DND-41 (cell line): Measurements from ENCODE around the gene OR1F1.
"Not testable (repeated sequence)": the region's sequence is repeated elsewhere in the genome, so short reads cannot be mapped to it uniquely, and the experiment has no call there.

Experiments
- ATAC-seq: fragments of 200-7000 bp; cut with Tn5 transposase; 3 replicates; pipeline ENCODE4 v1.9.1; 2021; ENCODE audit warnings: low read depth; ENCODE audit not compliant: insufficient read depth
- DNase-seq: peaks from one replicate; pipeline ENCODE4 v3.0.0-alpha.2; 2020
- H2AFZ ChIP-seq: 2 replicates; pipeline ENCODE4 v1.6.0; 2012; ENCODE audit warnings: low read depth, low read length
- H3K27ac ChIP-seq: 2 replicates; pipeline ENCODE4 v1.5.1; 2012; ENCODE audit warnings: low read length, inconsistent platforms
- H3K27me3 ChIP-seq: fragments of 200-600 bp; sonication (generic); 2 replicates; pipeline ENCODE4 v1.6.0; 2012; ENCODE audit warnings: low read length, mild to moderate bottlenecking, inconsistent platforms; ENCODE audit not compliant: insufficient read depth, poor library complexity
- H3K36me3 ChIP-seq: 2 replicates; pipeline ENCODE4 v1.5.1; 2012; ENCODE audit warnings: low read length, inconsistent platforms; ENCODE audit not compliant: insufficient read depth
- H3K4me1 ChIP-seq: 2 replicates; pipeline ENCODE4 v1.5.1; 2012; ENCODE audit warnings: mild to moderate bottlenecking, low read length; ENCODE audit not compliant: insufficient read depth
- H3K4me2 ChIP-seq: 2 replicates; pipeline ENCODE4 v1.6.0; 2012; ENCODE audit warnings: mild to moderate bottlenecking, moderate library complexity, low read length, inconsistent platforms; ENCODE audit not compliant: insufficient read depth
- H3K4me3 ChIP-seq, 2 experiments: fragments of 200-600 bp in 1 of 2; shearing (Covaris generic) in 1 of 2; 2 replicates each; pipeline ENCODE4 v1.5.1; 2012 to 2016; ENCODE audit warnings: inconsistent platforms in 2 of 2, low read length in 2 of 2, mild to moderate bottlenecking in 2 of 2, low read depth in 1 of 2, moderate library complexity in 1 of 2
- H3K79me2 ChIP-seq: 2 replicates; pipeline ENCODE4 v1.6.0; 2012; ENCODE audit warnings: low read length, inconsistent platforms; ENCODE audit not compliant: insufficient read depth
- H3K9ac ChIP-seq: 2 replicates; pipeline ENCODE4 v1.6.0; 2012; ENCODE audit warnings: low read depth, mild to moderate bottlenecking, inconsistent platforms, low read length, moderate library complexity
- H3K9me3 ChIP-seq: 2 replicates; pipeline ENCODE4 v1.5.1; 2012; ENCODE audit warnings: low read length, moderate library complexity, mild to moderate bottlenecking, inconsistent platforms; ENCODE audit not compliant: insufficient read depth, severe bottlenecking
- H4K20me1 ChIP-seq: 2 replicates; pipeline ENCODE4 v1.6.0; 2012; ENCODE audit warnings: low read length; ENCODE audit not compliant: insufficient read depth
- EZH2 ChIP-seq: IDR thresholded peaks from 3 replicates; pipeline ENCODE4 v1.6.1; 2012; ENCODE audit warnings: borderline replicate concordance, low read depth, mild to moderate bottlenecking, moderate library complexity, low read length, inconsistent platforms; ENCODE audit not compliant: severe bottlenecking
- TF ChIP-seq, protein P1 (sequence below): IDR thresholded peaks from 2 replicates; pipeline ENCODE4 v1.5.1; 2012; ENCODE audit warnings: borderline replicate concordance, low read length, moderate library complexity, mild to moderate bottlenecking; ENCODE audit not compliant: poor library complexity, severe bottlenecking; ENCODE audit errors: extremely low read depth

The OR1F1 gene

DNA sequence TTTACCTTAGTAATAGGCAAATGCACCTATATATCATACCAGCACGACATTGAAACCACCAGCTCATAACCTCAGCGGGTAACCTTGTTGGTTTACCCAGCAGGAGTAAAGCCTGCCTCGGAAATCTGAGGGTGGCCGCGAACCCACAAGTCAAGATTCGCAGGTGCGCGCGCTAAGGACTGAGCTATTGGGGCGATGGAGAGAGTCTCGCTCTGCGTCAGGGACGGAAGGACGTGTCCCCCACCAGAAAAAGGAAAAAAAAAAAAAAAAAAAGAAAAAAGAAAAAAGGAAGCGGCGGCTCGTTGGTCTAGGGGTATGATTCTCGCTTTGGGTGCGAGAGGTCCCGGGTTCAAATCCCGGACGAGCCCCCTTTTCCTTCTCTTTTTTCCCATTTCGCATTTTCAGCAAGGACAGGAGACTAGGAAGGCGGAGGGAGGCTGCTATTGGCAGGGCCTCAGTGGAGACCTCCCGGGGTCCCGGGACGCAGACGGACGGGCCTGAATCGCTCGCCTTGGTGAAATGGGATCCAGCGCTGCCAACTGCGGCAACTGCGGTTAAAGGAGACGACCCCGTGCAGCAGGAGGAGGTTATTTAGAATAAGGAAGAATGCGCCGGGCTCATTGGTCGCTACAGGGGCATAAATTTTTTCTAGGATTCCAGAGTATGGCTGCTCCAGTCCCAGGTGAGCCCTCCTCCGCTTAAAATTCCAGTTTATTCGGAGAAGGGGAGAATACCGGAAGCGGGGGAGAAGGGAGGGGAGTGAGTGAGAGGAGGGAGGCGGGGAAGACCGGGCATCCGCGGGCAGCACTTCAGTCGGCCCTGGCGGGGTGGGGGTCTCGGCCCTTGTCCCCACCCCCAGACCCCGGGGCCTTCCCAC, at the start of gene OR1F1:
Gene OR1F1 (plus strand): TSS at position 407 of the 877 bp plus-strand sequence.
- no peaks in the 10 kb centered on the region for H3K27me3 ChIP-seq

DNA sequence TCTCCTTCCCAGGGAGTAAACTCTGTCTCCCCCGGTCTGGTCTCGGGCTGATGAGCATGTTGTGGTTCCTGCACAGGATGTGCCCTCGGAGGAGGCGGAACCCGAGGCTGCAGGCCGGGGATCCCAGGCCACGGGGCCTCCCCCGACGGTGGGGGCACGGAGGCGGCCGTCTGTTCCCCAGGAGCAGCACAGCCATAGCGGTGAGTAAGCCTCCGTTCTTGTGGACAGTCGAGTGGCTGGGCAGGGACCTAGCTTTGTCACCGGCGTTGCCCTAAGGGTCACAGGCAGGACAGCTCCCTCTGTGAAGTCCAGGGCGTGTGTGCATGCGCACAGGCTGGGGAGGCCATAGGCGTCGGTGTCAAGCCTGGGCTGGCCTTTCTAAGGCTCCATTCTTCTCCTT, 49.7 kb upstream of the OR1F1 start:
- DNase-seq (no peak), ATAC-seq (no peak)
- H3K36me3 ChIP-seq: peaks cover 58% of the 10 kb centered on the region

More for the DNA sequence above, at the start of gene OR1F1:
- no peaks in the 10 kb centered on the region for H3K79me2 ChIP-seq
- H3K9ac ChIP-seq: no peak within 1 kb of the TSS
- H3K4me3 ChIP-seq: no peak within 1 kb of the TSS
- no peak within 1 kb of the TSS for H3K4me2 ChIP-seq
- no peaks in the 10 kb centered on the region for H4K20me1 ChIP-seq
- DNase-seq (no peak), ATAC-seq (no peak)
- TF ChIP-seq, protein P1, sequence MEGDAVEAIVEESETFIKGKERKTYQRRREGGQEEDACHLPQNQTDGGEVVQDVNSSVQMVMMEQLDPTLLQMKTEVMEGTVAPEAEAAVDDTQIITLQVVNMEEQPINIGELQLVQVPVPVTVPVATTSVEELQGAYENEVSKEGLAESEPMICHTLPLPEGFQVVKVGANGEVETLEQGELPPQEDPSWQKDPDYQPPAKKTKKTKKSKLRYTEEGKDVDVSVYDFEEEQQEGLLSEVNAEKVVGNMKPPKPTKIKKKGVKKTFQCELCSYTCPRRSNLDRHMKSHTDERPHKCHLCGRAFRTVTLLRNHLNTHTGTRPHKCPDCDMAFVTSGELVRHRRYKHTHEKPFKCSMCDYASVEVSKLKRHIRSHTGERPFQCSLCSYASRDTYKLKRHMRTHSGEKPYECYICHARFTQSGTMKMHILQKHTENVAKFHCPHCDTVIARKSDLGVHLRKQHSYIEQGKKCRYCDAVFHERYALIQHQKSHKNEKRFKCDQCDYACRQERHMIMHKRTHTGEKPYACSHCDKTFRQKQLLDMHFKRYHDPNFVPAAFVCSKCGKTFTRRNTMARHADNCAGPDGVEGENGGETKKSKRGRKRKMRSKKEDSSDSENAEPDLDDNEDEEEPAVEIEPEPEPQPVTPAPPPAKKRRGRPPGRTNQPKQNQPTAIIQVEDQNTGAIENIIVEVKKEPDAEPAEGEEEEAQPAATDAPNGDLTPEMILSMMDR: no peak
- TF ChIP-seq EZH2: no peak
- H3K4me1 ChIP-seq: no peaks in the 10 kb centered on the region
- H3K36me3 ChIP-seq: no peaks in the 10 kb centered on the region
- no peak within 1 kb of the TSS for H2AFZ ChIP-seq
- no peak within 1 kb of the TSS for H3K27ac ChIP-seq
- peaks cover 5% of the 10 kb centered on the region for H3K9me3 ChIP-seq

DNA sequence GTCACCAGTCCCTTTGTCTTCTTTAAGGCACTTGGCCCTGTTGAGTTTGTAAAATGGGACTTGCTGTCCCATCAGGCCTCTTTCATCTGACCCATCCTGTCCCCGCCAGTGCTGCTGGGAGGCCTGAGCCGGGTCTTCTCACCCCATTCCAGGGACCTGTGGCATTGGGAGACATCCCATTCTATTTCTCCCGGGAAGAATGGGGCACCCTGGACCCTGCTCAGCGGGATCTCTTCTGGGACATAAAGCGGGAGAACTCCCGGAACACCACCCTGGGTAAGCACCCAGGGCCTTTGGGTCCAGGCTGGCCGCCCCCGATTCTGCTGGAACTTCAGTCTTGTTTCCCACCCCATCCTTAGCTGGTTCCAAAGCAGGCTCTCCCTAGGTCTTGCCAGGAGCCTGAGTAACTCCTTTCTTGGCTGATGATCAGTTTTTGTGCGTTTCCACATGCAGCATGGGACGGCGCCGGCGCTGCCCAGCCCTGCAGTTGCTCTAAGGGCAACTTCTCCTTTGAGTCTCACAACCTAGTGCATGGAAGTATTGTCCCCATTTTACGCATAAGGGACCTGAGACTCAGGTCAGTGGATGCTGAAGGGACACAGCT, 49.1 kb upstream of the OR1F1 start:
- H3K4me2 ChIP-seq: no peak overlapping the region
- no peak overlapping the region for H3K9ac ChIP-seq
- H3K36me3 ChIP-seq: peaks cover 58% of the 10 kb centered on the region

More for the DNA sequence above, 49.7 kb upstream of the OR1F1 start:
- Histone ChIP-seq H3K9me3 (no peaks in the 10 kb centered on the region), H3K27ac (no peak overlapping the region), H3K4me3 (no peak overlapping the region), H4K20me1 (peaks cover 7% of the 10 kb centered on the region), H3K4me1 (peaks cover 24% of the 10 kb centered on the region), H3K4me2 (no peak overlapping the region), H2AFZ (no peak overlapping the region), H3K27me3 (no peaks in the 10 kb centered on the region), H3K79me2 (peaks cover 44% of the 10 kb centered on the region), H3K9ac (no peak overlapping the region)
- no peak for TF ChIP-seq EZH2
- TF ChIP-seq, protein P1: no peak

DNA sequence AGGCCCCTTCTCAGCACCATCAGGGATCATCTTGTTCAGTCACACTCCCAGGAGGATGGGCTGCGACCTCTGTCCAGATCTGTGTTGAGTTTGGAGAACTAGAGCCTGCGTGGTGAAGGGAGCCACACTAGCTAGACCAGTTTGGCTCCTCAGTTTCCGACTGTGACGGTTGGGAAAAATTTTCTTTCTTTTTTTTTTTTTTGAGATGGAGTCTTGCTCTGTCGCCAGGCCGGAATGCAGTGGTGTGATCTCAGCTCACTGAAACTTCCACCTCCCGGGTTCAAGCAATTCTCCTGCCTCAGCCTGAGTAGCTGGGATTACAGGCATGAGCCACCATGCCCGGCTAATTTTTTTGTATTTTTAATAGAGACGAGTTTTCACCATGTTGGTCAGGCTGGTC, 48.4 kb upstream of the OR1F1 start:
- DNase-seq, H3K9me3 ChIP-seq, H3K9ac ChIP-seq, ATAC-seq, H3K27me3 ChIP-seq, H3K4me2 ChIP-seq, H3K27ac ChIP-seq, H4K20me1 ChIP-seq, H2AFZ ChIP-seq, H3K4me3 ChIP-seq: not testable (repeated sequence)
- Histone ChIP-seq H3K79me2 (peaks cover 33% of the 10 kb centered on the region), H3K4me1 (peaks cover 17% of the 10 kb centered on the region), H3K36me3 (peaks cover 58% of the 10 kb centered on the region)

More for the DNA sequence above, 49.1 kb upstream of the OR1F1 start:
- H3K27me3 ChIP-seq: no peaks in the 10 kb centered on the region
- H4K20me1 ChIP-seq: peaks cover 6% of the 10 kb centered on the region
- peaks cover 19% of the 10 kb centered on the region for H3K4me1 ChIP-seq
- H3K9me3 ChIP-seq: no peaks in the 10 kb centered on the region
- DNase-seq (no peak), ATAC-seq (no peak)
- TF ChIP-seq, protein P1: no peak
- no peak for TF ChIP-seq EZH2
- no peak overlapping the region for H3K4me3 ChIP-seq
- no peak overlapping the region for H3K27ac ChIP-seq
- H2AFZ ChIP-seq: no peak overlapping the region
- peaks cover 40% of the 10 kb centered on the region for H3K79me2 ChIP-seq
